PFSK-1 (cell line): Measurements from ENCODE around the gene CXXC5.

Experiments used
- POLR2AphosphoS5 ChIP-seq: IDR thresholded peaks from 2 replicates; pipeline ENCODE4 v1.6.1; 2012; ENCODE audit warnings: low read depth, mild to moderate bottlenecking, control low read depth, low read length, moderate library complexity
- SIN3A ChIP-seq: IDR thresholded peaks from 2 replicates; pipeline ENCODE4 v1.6.1; 2012; ENCODE audit warnings: mild to moderate bottlenecking, low read length, moderate library complexity, borderline replicate concordance; ENCODE audit not compliant: insufficient read depth
- TF ChIP-seq, protein P1 (sequence below), 2 experiments: IDR thresholded peaks; 2 replicates each; pipeline versions ENCODE4 v1.6.1 to v1.8.0; 2011 to 2012; ENCODE audit warnings: low read depth in 2 of 2, low read length in 2 of 2, control low read depth in 1 of 2, inconsistent platforms in 1 of 2, mild to moderate bottlenecking in 1 of 2, moderate library complexity in 1 of 2; ENCODE audit not compliant: insufficient read depth in 1 of 2

DNA sequence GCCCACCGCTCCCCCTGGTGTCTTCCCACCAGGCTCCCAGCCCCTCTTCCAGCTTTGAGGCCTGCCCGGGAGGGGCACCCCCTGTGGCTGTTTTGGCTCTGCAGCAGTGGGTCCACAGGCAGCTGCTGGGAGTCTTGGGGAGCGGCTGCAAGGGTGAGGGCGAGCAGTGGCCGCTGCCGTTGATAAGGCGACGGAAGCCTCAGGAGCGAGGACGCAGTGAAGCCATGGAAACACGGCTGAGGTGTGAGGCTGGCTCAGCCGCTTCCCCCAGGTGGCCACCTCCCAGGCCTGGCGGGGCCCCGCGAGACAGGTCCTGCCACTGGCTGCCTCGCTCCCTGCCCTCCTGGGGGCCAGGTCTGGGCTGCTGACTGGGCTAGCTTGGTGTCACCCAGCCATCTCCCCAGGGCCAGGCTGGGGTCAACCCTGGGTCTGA lies 41.5 kb downstream of the CXXC5 start:
- TF ChIP-seq, protein P1, sequence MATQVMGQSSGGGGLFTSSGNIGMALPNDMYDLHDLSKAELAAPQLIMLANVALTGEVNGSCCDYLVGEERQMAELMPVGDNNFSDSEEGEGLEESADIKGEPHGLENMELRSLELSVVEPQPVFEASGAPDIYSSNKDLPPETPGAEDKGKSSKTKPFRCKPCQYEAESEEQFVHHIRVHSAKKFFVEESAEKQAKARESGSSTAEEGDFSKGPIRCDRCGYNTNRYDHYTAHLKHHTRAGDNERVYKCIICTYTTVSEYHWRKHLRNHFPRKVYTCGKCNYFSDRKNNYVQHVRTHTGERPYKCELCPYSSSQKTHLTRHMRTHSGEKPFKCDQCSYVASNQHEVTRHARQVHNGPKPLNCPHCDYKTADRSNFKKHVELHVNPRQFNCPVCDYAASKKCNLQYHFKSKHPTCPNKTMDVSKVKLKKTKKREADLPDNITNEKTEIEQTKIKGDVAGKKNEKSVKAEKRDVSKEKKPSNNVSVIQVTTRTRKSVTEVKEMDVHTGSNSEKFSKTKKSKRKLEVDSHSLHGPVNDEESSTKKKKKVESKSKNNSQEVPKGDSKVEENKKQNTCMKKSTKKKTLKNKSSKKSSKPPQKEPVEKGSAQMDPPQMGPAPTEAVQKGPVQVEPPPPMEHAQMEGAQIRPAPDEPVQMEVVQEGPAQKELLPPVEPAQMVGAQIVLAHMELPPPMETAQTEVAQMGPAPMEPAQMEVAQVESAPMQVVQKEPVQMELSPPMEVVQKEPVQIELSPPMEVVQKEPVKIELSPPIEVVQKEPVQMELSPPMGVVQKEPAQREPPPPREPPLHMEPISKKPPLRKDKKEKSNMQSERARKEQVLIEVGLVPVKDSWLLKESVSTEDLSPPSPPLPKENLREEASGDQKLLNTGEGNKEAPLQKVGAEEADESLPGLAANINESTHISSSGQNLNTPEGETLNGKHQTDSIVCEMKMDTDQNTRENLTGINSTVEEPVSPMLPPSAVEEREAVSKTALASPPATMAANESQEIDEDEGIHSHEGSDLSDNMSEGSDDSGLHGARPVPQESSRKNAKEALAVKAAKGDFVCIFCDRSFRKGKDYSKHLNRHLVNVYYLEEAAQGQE (IDR thresholded peaks at IDR 0.05; ENCODE audit: insufficient read depth in 1 of 2, low read depth in 2 of 2, low read length in 2 of 2), result no peak
- TF ChIP-seq POLR2AphosphoS5 (no peak), SIN3A (no peak)
